SH-SY5Y (cell line): Measurements from ENCODE around the gene LENG9.

Experiments used
- GATA2 ChIP-seq: IDR thresholded peaks from 2 replicates; pipeline ENCODE4 v1.6.1; 2011; ENCODE audit warnings: mild to moderate bottlenecking, low read depth, low read length
- GATA3 ChIP-seq: IDR thresholded peaks from 2 replicates; pipeline ENCODE4 v1.6.1; 2011; ENCODE audit warnings: low read depth, mild to moderate bottlenecking, low read length, moderate library complexity

LENG9 gene

DNA sequence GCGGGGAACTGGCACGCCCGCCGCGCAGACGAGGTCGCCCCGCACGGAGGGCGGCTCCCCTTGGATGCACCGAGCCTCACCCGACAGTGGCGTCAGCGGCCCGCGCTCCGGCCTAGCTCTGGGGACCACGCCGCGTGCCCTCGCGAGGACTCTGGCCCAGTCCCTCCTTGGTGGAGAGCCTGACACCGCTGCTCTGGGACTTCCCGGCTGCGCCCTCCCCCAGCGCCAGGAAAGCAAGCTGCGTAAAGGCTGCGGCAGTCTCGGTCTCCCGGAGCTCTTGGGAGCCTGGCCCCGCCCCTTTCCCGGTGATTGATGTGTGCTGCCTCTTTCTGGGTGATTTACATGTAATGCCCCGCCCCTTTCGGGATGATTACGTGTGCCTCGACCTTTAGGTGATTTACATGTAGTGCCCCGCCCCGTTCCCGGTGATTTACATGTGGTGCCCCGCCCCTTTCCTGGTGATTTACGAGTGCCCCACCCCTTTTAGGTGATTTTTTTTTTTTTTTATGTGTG is at the start of gene LENG9:
TSS of gene LENG9 (minus strand) at position 248 of the 513 bp plus-strand sequence. CDS start 252 bp downstream, outside the sequence.
- TF ChIP-seq GATA3, result no peak
- no peak for TF ChIP-seq GATA2

DNA sequence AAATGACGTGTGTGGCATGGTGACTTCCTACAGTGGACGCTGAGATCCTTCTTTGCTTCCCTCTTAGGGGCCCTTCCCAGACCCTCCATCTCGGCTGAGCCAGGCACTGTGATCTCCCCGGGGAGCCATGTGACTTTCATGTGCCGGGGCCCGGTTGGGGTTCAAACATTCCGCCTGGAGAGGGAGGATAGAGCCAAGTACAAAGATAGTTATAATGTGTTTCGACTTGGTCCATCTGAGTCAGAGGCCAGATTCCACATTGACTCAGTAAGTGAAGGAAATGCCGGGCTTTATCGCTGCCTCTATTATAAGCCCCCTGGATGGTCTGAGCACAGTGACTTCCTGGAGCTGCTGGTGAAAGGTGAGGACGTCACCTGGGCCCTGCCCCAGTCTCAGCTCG is 44.2 kb upstream of the LENG9 start:
- TF ChIP-seq GATA3 (no peak), GATA2 (no peak)

DNA sequence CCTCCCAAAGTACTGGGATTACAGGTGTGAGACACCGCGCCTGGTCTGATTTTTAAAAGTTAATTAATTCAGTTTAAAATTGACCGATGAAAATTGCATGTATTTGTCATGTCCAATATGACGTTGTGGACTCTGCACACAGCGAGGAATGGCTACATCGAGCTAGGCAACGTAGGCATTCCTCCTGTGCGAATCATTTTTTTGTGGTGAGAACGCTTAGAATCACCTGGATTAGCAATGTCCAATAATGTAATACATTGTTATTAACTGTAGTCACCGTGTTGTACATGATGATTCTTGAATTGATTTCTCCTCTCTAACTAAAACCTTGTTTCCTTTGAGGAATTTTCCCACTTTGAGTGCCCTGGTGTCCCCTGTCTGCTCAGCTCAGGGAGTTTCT is 42.5 kb upstream of the LENG9 start:
- TF ChIP-seq GATA3 (no peak), GATA2 (no peak)

DNA sequence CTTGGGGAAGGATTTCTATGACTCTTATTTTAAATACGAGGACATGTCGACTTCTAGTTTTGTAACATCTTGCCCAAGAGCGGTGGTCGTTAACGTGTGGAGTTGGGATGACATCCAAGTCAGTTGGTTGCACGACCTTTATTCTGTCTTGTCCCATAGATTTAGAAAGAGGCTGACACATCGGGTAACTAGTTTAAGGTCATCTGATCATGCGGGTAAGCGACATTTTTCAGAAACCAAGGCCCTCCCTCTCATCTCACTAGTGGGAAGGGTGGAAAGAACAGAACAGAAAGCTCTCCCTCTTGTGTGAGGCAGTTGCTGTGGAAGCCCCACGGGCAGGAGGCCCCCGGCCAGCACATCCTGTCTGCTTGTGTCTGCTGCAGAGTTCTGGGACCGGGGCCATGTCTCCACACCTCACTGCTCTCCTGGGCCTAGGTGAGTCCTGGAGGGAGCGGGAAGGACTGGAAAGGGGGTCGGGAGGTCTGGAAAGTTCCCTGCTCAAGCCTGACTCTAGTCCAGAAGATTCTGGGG is 39.0 kb upstream of the LENG9 start, which contains the start of gene LAIR2:
TSS of gene LAIR2 (plus strand) at position 314 of the 531 bp plus-strand sequence. CDS start at position 402, 88 bp downstream.
- TF ChIP-seq GATA3 (no peak), GATA2 (no peak)

DNA sequence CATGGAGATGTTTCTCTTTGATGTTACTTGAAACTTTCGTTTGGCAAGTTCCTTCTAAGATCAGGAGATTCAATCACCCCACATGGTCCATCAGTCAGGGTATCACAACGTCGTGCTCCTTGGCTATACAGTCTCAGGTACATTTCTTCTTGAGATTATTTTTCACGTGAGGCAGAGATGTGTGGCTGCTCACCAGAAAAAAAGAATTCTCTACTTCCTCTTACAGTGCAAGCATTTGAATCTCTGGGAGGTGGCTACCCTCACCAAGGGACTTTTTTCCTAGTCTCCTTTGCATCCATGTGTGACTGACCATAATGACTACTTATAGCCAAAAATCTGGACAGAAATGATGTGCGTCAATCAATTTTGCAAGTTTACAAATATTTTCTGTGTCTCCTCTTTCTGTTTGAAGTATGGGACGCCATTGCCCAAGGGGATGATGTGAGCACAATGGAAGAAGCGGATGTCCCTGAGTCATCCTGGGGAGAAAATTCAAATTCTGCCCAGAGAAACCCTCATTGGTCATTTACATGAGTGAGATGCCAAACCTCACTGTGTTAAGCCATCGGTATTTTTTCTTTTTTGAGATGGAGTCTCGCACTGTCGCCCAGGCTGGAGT is 30.5 kb upstream of the LENG9 start:
- TF ChIP-seq GATA3 (no peak), GATA2 (no peak)

DNA sequence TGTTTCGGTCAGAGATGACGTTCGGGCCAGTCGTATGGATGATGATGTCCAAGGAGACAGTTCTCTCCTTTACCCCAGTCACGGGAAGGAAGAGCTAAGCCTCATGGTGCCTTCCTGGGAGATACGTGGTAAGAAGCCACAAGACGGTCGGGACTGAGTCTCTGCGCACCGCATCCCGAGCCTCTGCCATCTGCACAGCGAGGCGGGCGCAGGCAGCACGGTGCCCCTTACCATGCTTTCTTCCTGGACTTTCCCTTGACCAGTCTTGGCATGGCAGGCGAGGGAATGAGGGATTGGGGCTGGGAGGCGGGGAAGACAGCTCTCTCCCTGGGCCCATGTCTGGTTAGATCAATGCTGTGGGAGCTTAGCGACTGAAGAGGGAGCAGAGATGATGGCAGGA is 29.0 kb upstream of the LENG9 start:
- TF ChIP-seq GATA2 (no peak), GATA3 (no peak)

DNA sequence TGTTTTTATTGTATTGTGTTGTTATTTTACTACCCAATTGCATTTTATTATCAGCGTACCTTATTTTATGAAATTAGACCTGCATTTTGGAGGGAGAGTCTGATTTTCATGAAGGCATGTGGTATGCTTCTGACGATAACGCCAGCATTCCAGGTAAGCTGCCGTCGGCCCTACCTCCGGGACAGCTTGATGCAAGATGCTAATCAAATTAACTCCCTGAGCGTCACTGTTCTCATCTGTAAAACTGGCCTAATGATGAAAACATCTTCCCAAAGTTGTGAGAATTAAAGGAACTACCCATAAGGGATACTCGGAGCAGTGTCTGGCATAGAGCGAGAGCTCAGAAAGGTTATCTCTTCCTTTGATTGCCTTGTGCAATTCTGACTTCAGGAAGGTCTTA is 26.2 kb upstream of the LENG9 start:
- TF ChIP-seq GATA3, result no peak

DNA sequence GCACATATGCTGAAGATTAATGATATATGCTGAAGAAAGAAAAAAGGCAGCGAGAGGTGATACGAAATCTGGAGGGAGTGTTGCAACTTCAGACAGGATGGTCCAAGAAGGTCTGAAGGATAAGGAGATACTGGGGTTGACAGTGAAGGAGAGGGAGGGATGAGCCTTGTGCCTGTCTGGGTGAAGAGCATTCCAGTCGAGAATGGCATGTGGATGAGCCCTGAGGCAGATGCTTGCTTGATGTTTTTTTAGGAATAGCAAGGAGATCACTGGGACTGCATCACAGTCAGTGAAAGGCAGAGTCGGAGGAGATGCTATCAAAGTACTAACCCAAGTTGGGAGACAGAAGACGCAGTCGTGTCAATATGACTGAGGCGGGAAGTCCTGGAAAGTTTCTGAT is 25.8 kb upstream of the LENG9 start:
- TF ChIP-seq GATA3, result no peak
- no peak for TF ChIP-seq GATA2

DNA sequence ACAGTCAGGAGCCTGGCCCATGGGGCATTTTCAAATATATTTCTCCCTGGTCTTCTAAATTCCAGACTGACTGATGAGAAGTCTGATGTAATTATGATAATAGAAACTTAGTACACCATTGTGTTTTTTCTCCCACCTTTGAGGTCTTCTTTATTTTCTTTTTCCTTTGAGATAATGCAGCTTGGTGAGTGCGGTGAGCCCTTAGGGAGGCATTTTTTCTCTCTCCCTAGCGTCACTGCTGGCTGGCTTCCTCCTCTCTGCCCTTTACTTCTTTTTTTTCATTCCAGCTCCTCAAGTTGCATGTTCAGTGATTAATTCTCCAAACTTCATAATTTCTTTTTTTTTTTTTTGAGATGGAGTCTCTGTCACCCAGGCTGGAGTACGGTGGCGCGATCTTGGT is 22.3 kb upstream of the LENG9 start:
- TF ChIP-seq GATA2, result no peak
- TF ChIP-seq GATA3, result no peak

DNA sequence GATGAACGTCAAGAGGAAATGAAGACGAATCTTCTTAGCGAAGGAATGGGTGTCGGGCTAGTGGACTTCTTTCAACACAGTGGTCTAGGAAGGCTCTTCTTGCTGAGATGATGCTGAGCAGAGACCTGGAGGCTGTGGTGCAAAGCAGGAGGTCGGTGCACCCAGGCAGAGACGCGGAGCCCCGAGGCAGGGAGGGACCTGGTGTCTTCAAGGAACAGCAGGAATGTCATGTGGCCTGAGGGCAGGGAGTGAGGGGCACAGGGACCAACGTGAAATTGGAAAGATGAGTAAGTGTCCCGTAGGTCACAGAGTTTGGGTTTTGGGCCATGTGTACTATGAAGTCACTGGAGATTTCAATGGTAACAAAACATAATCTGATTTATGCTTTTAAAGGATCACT is 20.9 kb upstream of the LENG9 start:
- TF ChIP-seq GATA2 (no peak), GATA3 (no peak)

DNA sequence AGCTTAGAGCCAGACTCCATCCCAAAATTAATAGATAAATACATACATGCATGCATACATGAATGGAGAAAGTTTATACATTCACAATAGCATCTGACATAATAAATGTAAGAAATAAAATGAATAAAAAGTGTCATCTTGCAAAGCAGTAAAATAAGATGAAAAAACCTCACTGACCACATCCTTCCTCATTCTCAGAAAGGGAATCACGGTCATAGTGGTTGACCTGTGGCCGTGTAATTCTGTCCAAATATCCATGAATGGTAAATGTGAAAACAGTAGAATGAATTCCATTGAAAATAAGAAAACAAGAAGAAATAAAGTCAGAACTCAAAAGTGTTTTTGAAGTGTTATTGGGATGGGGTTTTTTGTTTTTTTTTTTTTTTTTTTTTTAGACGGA is 19.3 kb upstream of the LENG9 start:
- TF ChIP-seq GATA2 (no peak), GATA3 (no peak)

DNA sequence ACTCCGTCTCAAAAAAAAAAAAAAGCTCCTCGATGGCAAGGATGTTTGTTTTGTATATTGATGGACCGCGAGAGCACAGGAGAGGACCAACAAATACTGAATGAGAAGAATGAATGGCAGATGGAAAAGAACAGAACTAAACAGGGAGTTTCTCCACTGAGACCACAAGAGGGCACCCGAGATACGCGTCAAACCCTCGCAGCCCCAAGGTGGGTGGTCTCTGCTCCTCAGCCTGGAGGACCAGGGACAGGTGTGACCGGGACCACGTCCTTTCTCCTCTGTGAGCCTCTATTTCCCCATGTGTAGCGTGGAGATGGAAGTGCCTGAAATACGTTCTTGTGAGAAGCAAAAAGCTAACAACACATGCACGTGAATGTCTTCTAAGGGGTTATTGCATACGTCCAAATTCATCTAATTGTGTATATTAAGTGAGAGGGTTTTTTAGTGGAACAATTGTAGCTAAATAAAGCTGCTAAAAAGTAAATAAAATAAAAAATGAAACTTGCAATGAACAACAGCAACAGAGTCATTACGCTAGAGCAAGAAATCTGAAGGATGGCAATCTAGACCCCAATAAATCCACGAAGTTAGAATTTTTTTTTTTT is 17.9 kb upstream of the LENG9 start:
- TF ChIP-seq GATA3, result no peak

DNA sequence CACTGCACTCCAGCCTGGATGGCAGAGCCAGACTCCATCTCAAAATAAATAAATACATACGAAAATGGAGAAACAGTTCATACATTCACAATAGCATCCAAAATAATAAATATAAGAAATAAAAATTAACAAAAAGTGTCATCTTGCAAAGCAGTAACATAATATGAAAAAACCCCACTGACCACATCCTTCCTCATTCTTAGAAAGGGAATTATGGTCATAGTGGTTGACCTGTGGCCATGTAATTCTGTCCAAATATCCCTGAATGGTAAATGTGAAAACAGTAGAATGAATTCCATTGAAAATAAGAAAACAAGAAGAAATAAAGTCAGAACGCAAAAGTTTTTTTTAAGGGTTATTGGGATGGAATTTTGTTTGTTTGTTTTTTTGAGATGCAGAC is 16.5 kb upstream of the LENG9 start:
- TF ChIP-seq GATA2, result no peak
- no peak for TF ChIP-seq GATA3

DNA sequence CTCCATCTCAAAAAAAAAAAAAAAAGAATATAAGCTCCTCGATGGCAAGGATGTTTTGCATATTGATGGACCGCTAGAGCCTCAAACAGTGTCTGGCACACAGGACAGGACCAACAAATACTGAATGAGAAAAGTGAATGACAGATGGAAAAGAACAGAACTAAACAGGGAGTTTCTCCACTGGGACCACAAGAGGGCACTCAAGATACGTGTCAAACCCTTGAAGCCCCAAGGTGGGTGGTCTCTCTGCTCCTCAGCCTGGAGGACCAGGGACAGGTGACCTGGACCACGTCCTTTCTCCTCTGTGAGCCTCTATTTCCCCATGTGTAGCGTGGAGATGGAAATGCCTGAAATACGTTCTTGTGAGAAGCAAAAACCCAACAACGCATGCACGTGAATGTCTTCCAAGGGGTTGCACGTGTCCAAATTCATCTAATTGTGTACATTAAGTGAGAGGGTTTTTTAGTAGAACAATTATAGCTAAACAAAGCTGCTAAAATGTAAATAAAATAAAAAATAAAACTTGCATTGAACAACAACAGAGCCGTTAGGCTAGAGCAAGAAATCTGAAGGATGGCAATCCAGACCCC is 15.2 kb upstream of the LENG9 start:
- TF ChIP-seq GATA3, result no peak
- no peak for TF ChIP-seq GATA2

DNA sequence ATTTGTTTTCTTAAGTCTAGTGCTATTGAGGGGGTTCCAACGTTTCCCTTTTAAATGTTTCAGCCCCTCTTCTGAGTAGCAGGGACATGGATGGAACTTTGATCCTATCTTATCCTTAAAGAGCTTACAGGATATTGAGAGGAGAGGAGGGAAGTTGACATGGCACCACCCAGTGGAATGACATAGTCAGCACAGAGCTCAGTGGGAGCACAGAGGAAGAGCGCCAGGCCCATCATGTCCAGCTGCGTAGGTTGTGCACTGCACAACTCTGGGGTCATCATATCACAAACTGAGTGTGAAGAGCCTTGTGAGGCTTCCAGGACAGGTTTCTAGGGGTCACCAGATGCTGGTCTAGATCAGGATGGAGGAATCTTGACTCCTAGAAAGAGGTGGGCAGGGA is 14.1 kb upstream of the LENG9 start:
- TF ChIP-seq GATA2 (no peak), GATA3 (no peak)

DNA sequence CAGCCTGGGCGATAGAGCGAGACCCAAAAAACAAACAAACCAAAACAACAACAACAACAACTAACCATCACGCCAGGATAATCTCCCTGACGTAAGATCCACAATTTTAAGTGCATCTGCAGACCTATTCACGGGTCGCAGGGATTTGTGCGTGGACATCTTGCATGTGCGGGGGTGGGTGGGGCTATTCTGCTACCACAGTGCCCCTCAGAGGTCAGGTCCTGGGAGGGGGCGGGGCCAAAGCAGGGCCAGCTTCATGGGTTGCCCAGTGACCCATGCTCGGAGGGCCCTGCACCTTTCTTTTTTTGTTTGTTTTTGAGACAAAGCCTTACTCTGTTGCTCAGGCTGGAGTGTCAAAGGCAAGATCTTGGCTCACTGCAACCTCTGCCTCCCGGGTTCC is 12.1 kb upstream of the LENG9 start:
- TF ChIP-seq GATA2 (no peak), GATA3 (no peak)
